Measurements from ENCODE around the gene RABL6.
"Not testable (repeated sequence)": the region's sequence is repeated elsewhere in the genome, so short reads cannot be mapped to it uniquely, and the experiment has no call there.

RABL6 gene

GRCh38 chr9:136828474-136829140, 20.9 kb downstream of the RABL6 start:
- DNase-seq (ENCODE audit: insufficient read length, low spot score): no peak
- TF ChIP-seq CTCF (IDR thresholded peaks at IDR 0.05; ENCODE audit: insufficient read depth, missing control alignments): no peak
- FAIRE-seq: no peak

- TF ChIP-seq CTCF (IDR thresholded peaks at IDR 0.05; ENCODE audit: insufficient read depth, missing control alignments): no peak
- no peak for DNase-seq (ENCODE audit: insufficient read length, low spot score)
- no peak for FAIRE-seq
Observed at GRCh38 chr9:136829412-136829811, 21.7 kb downstream of the RABL6 start.

- DNase-seq (ENCODE audit: insufficient read length, low spot score) (no peak), FAIRE-seq (no peak)
- TF ChIP-seq CTCF (IDR thresholded peaks at IDR 0.05; ENCODE audit: insufficient read depth, missing control alignments): no peak
Observed at GRCh38 chr9:136829981-136830885, 22.5 kb downstream of the RABL6 start.

- no peak for DNase-seq (ENCODE audit: insufficient read length, low spot score)
- FAIRE-seq: no peak
- TF ChIP-seq CTCF (IDR thresholded peaks at IDR 0.05; ENCODE audit: insufficient read depth, missing control alignments): no peak
Observed at GRCh38 chr9:136831002-136831719, 23.4 kb downstream of the RABL6 start.

- FAIRE-seq: no peak
- no peak for TF ChIP-seq CTCF (IDR thresholded peaks at IDR 0.05; ENCODE audit: insufficient read depth, missing control alignments)
- DNase-seq (ENCODE audit: insufficient read length, low spot score): no peak
Observed at GRCh38 chr9:136831720-136832104, 24.0 kb downstream of the RABL6 start.

GRCh38 chr9:136832581-136832980, 24.8 kb downstream of the RABL6 start:
- DNase-seq (ENCODE audit: insufficient read length, low spot score) (no peak), FAIRE-seq (no peak)
- TF ChIP-seq CTCF (IDR thresholded peaks at IDR 0.05; ENCODE audit: insufficient read depth, missing control alignments): no peak

GRCh38 chr9:136833381-136834048, 25.8 kb downstream of the RABL6 start:
- not testable (repeated sequence) for DNase-seq (ENCODE audit: insufficient read length, low spot score)

More at GRCh38 chr9:136833381-136834048, 25.8 kb downstream of the RABL6 start:
- not testable (repeated sequence) for FAIRE-seq

All from D721Med (cell line).